ENCODE results near the gene SRSF8. TPM values are rescaled to one million over a fixed set of nuclear protein-coding genes. Genes with fewer than 3 reads are reported as not detected.

Gene SRSF8
- total RNA-seq, 1 donor from 2014 or later: 11.5 TPM

- no peaks in the 10 kb centered on the region for H3K27me3 ChIP-seq (ENCODE audit: control insufficient read depth in 3 of 3, insufficient read depth in 3 of 3, low read length in 3 of 3)
- H3K9me3 ChIP-seq (ENCODE audit: control insufficient read depth in 3 of 3, low read length in 3 of 3): no peaks in the 10 kb centered on the region
- peak overlapping the region; percentile 84 for H3K27ac ChIP-seq (ENCODE audit: low read depth, low read length)
- peaks cover 51 to 70% (median 57%) of the 10 kb centered on the region in 3 donors for H3K4me1 ChIP-seq (ENCODE audit: control insufficient read depth in 3 of 3, insufficient read depth in 3 of 3, low read length in 3 of 3)
- H3K36me3 ChIP-seq (ENCODE audit: control insufficient read depth in 3 of 3, insufficient read depth in 3 of 3, low read length in 3 of 3): no peaks in the 10 kb centered on the region
- H3K9ac ChIP-seq (ENCODE audit: low read depth in 1 of 3, low read length in 3 of 3): peak overlapping the region in 2 of 3 donors; percentile 32 to 40
- peak overlapping the region in 1 of 3 donors; percentile 85 for H3K4me3 ChIP-seq (ENCODE audit: low read length in 3 of 3)
These were observed 26.0 kb downstream of the SRSF8 start for GRCh38 chr11:95092549-95093324.

- Histone ChIP-seq H3K27ac (ENCODE audit: low read depth, low read length) (peak overlapping the region; percentile 84), H3K36me3 (ENCODE audit: control insufficient read depth in 3 of 3, insufficient read depth in 3 of 3, low read length in 3 of 3) (no peaks in the 10 kb centered on the region), H3K27me3 (ENCODE audit: control insufficient read depth in 3 of 3, insufficient read depth in 3 of 3, low read length in 3 of 3) (no peaks in the 10 kb centered on the region), H3K4me3 (ENCODE audit: low read length in 3 of 3) (peak overlapping the region in 1 of 3 donors; percentile 85), H3K9ac (ENCODE audit: low read depth in 1 of 3, low read length in 3 of 3) (no peak overlapping the region), H3K9me3 (ENCODE audit: control insufficient read depth in 3 of 3, low read length in 3 of 3) (no peaks in the 10 kb centered on the region), H3K4me1 (ENCODE audit: control insufficient read depth in 3 of 3, insufficient read depth in 3 of 3, low read length in 3 of 3) (peaks cover 51 to 69% (median 57%) of the 10 kb centered on the region in 3 donors)
These were observed 26.8 kb downstream of the SRSF8 start for GRCh38 chr11:95093548-95093947.

- peaks cover 42 to 68% (median 46%) of the 10 kb centered on the region in 3 donors for H3K4me1 ChIP-seq (ENCODE audit: control insufficient read depth in 3 of 3, insufficient read depth in 3 of 3, low read length in 3 of 3)
- no peaks in the 10 kb centered on the region for H3K27me3 ChIP-seq (ENCODE audit: control insufficient read depth in 3 of 3, insufficient read depth in 3 of 3, low read length in 3 of 3)
- H3K9me3 ChIP-seq (ENCODE audit: control insufficient read depth in 3 of 3, low read length in 3 of 3): no peaks in the 10 kb centered on the region
- H3K36me3 ChIP-seq (ENCODE audit: control insufficient read depth in 3 of 3, insufficient read depth in 3 of 3, low read length in 3 of 3): no peaks in the 10 kb centered on the region
- peak overlapping the region; percentile 80 for H3K27ac ChIP-seq (ENCODE audit: low read depth, low read length)
- H3K4me3 ChIP-seq (ENCODE audit: low read length in 3 of 3): no peak overlapping the region
- H3K9ac ChIP-seq (ENCODE audit: low read depth in 1 of 3, low read length in 3 of 3): peak overlapping the region in 2 of 3 donors; percentile 20 to 54
These were observed 29.3 kb downstream of the SRSF8 start for GRCh38 chr11:95095858-95096587.

GRCh38 chr11:95097209-95097608 is 30.5 kb downstream of the SRSF8 start:
- Histone ChIP-seq H3K4me1 (ENCODE audit: control insufficient read depth in 3 of 3, insufficient read depth in 3 of 3, low read length in 3 of 3) (peaks cover 35 to 63% (median 41%) of the 10 kb centered on the region in 3 donors), H3K9ac (ENCODE audit: low read depth in 1 of 3, low read length in 3 of 3) (no peak overlapping the region), H3K36me3 (ENCODE audit: control insufficient read depth in 3 of 3, insufficient read depth in 3 of 3, low read length in 3 of 3) (no peaks in the 10 kb centered on the region), H3K27ac (ENCODE audit: low read depth, low read length) (peak overlapping the region; percentile 80), H3K9me3 (ENCODE audit: control insufficient read depth in 3 of 3, low read length in 3 of 3) (no peaks in the 10 kb centered on the region), H3K27me3 (ENCODE audit: control insufficient read depth in 3 of 3, insufficient read depth in 3 of 3, low read length in 3 of 3) (no peaks in the 10 kb centered on the region), H3K4me3 (ENCODE audit: low read length in 3 of 3) (no peak overlapping the region)

- H3K27me3 ChIP-seq (ENCODE audit: control insufficient read depth in 3 of 3, insufficient read depth in 3 of 3, low read length in 3 of 3): no peaks in the 10 kb centered on the region
- peaks cover 28 to 59% (median 36%) of the 10 kb centered on the region in 3 donors for H3K4me1 ChIP-seq (ENCODE audit: control insufficient read depth in 3 of 3, insufficient read depth in 3 of 3, low read length in 3 of 3)
- no peak overlapping the region for H3K4me3 ChIP-seq (ENCODE audit: low read length in 3 of 3)
- H3K9ac ChIP-seq (ENCODE audit: low read depth in 1 of 3, low read length in 3 of 3): no peak overlapping the region
- no peaks in the 10 kb centered on the region for H3K9me3 ChIP-seq (ENCODE audit: control insufficient read depth in 3 of 3, low read length in 3 of 3)
- peak overlapping the region; percentile 14 for H3K27ac ChIP-seq (ENCODE audit: low read depth, low read length)
- H3K36me3 ChIP-seq (ENCODE audit: control insufficient read depth in 3 of 3, insufficient read depth in 3 of 3, low read length in 3 of 3): no peaks in the 10 kb centered on the region
These were observed 32.1 kb downstream of the SRSF8 start for GRCh38 chr11:95098826-95099225.

- Histone ChIP-seq H3K27ac (ENCODE audit: low read depth, low read length) (peak overlapping the region; percentile 81), H3K4me1 (ENCODE audit: control insufficient read depth in 3 of 3, insufficient read depth in 3 of 3, low read length in 3 of 3) (peaks cover 29 to 64% (median 47%) of the 10 kb centered on the region in 3 donors), H3K9ac (ENCODE audit: low read depth in 1 of 3, low read length in 3 of 3) (no peak overlapping the region), H3K27me3 (ENCODE audit: control insufficient read depth in 3 of 3, insufficient read depth in 3 of 3, low read length in 3 of 3) (no peaks in the 10 kb centered on the region), H3K9me3 (ENCODE audit: control insufficient read depth in 3 of 3, low read length in 3 of 3) (no peaks in the 10 kb centered on the region), H3K36me3 (ENCODE audit: control insufficient read depth in 3 of 3, insufficient read depth in 3 of 3, low read length in 3 of 3) (no peaks in the 10 kb centered on the region), H3K4me3 (ENCODE audit: low read length in 3 of 3) (no peak overlapping the region)
These were observed 33.5 kb downstream of the SRSF8 start for GRCh38 chr11:95100191-95100648.

GRCh38 chr11:95100856-95101507 is 34.3 kb downstream of the SRSF8 start:
- peaks cover 25 to 66% (median 46%) of the 10 kb centered on the region in 3 donors for H3K4me1 ChIP-seq (ENCODE audit: control insufficient read depth in 3 of 3, insufficient read depth in 3 of 3, low read length in 3 of 3)
- H3K9me3 ChIP-seq (ENCODE audit: control insufficient read depth in 3 of 3, low read length in 3 of 3): no peaks in the 10 kb centered on the region
- peak overlapping the region; percentile 81 for H3K27ac ChIP-seq (ENCODE audit: low read depth, low read length)
- no peak overlapping the region for H3K9ac ChIP-seq (ENCODE audit: low read depth in 1 of 3, low read length in 3 of 3)
- H3K27me3 ChIP-seq (ENCODE audit: control insufficient read depth in 3 of 3, insufficient read depth in 3 of 3, low read length in 3 of 3): no peaks in the 10 kb centered on the region
- no peaks in the 10 kb centered on the region for H3K36me3 ChIP-seq (ENCODE audit: control insufficient read depth in 3 of 3, insufficient read depth in 3 of 3, low read length in 3 of 3)
- no peak overlapping the region for H3K4me3 ChIP-seq (ENCODE audit: low read length in 3 of 3)

- Histone ChIP-seq H3K4me1 (ENCODE audit: control insufficient read depth in 3 of 3, insufficient read depth in 3 of 3, low read length in 3 of 3) (peaks cover 32 to 66% (median 51%) of the 10 kb centered on the region in 3 donors), H3K27me3 (ENCODE audit: control insufficient read depth in 3 of 3, insufficient read depth in 3 of 3, low read length in 3 of 3) (no peaks in the 10 kb centered on the region), H3K9me3 (ENCODE audit: control insufficient read depth in 3 of 3, low read length in 3 of 3) (no peaks in the 10 kb centered on the region), H3K27ac (ENCODE audit: low read depth, low read length) (peak overlapping the region; percentile 81), H3K4me3 (ENCODE audit: low read length in 3 of 3) (no peak overlapping the region), H3K36me3 (ENCODE audit: control insufficient read depth in 3 of 3, insufficient read depth in 3 of 3, low read length in 3 of 3) (no peaks in the 10 kb centered on the region), H3K9ac (ENCODE audit: low read depth in 1 of 3, low read length in 3 of 3) (no peak overlapping the region)
These were observed 35.2 kb downstream of the SRSF8 start for GRCh38 chr11:95101935-95102334.

- Histone ChIP-seq H3K36me3 (ENCODE audit: control insufficient read depth in 3 of 3, insufficient read depth in 3 of 3, low read length in 3 of 3) (no peaks in the 10 kb centered on the region), H3K9me3 (ENCODE audit: control insufficient read depth in 3 of 3, low read length in 3 of 3) (no peaks in the 10 kb centered on the region), H3K9ac (ENCODE audit: low read depth in 1 of 3, low read length in 3 of 3) (no peak overlapping the region), H3K4me1 (ENCODE audit: control insufficient read depth in 3 of 3, insufficient read depth in 3 of 3, low read length in 3 of 3) (peaks cover 36 to 62% (median 50%) of the 10 kb centered on the region in 3 donors), H3K27ac (ENCODE audit: low read depth, low read length) (peak overlapping the region; percentile 81), H3K4me3 (ENCODE audit: low read length in 3 of 3) (no peak overlapping the region), H3K27me3 (ENCODE audit: control insufficient read depth in 3 of 3, insufficient read depth in 3 of 3, low read length in 3 of 3) (no peaks in the 10 kb centered on the region)
These were observed 36.0 kb downstream of the SRSF8 start for GRCh38 chr11:95102733-95103132.
